Medulla oblongata (tissue), 1 donor: Measurements from ENCODE around the gene S100PBP.

Source experiments
- DNase-seq: peaks from one replicate; pipeline ENCODE4 v3.0.0-alpha.2; 2015; ENCODE audit errors: extremely low spot score

S100PBP gene

GRCh38 chr1:32817159-32817814 is at the start of gene S100PBP, which contains the start of gene YARS1:
S100PBP (plus strand) TSS chr1:32817653; CDS start chr1:32826100, 8,447 bp downstream.
YARS1 (minus strand) TSS chr1:32817358; CDS start chr1:32817244, 114 bp downstream.
- DNase-seq: peak; percentile 99

DNA sequence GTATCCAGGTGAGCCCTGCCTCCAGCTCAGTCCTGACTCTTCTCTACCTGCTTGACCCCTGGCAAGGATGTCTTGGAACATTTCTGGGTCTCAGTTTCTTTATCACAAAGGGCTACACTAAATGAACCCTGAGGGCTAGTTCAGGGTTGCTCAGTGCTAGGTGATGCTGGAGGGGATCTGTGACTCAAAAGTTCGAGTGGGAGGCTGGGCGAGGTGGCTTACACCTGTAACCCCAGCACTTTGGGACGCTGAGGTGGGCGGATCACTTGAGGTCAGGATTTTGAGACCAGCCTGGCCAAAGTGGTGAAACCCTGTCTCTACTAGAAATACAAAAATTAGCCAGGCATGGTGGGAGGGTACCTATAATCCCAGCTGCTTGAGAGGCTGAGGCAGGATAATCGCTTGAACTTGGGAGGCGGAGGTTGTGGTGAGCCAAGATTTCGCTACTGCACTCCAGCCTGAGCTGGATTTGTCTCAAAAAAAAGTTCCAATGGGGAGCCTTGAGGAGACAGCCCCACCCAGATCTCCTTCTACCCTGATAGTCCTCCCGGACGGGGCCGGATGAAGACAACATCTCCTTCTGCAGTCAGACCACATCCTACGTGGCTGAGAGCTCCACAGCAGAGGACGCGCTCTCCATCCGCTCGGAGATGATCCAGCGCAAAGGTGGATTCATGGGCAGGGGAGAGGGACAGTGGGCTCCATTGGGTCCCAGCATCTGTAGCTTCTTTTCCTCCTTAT is 49.2 kb upstream of the S100PBP start:
- no peak for DNase-seq

GRCh38 chr1:32769524-32770220 is 47.8 kb upstream of the S100PBP start:
- no peak for DNase-seq

GRCh38 chr1:32770221-32770731 is 47.2 kb upstream of the S100PBP start:
- no peak for DNase-seq

DNA sequence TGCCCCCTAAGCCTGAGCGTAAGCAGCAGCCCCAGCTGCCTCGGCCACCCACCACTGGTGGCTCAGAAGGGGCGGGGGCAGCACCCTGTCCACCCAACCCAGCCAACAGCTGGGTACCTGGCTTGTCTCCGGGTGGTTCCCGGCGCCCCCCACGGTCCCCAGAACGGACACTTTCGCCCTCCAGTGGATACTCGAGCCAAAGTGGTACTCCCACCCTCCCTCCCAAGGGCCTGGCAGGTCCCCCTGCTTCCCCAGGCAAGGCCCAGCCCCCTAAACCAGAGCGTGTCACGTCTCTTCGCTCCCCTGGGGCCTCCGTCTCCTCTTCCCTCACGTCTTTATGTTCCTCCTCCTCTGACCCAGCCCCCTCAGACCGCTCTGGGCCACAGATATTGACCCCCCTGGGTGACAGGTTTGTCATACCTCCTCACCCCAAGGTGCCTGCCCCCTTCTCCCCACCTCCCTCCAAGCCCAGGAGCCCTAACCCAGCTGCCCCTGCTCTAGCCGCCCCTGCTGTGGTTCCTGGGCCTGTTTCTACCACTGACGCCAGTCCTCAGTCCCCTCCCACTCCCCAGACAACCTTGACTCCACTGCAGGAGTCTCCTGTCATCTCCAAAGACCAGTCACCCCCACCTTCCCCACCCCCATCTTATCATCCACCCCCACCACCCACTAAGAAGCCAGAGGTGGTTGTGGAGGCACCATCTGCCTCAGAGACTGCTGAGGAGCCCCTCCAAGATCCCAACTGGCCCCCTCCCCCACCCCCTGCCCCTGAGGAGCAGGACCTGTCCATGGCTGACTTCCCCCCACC is 46.5 kb upstream of the S100PBP start:
- no peak for DNase-seq

DNA sequence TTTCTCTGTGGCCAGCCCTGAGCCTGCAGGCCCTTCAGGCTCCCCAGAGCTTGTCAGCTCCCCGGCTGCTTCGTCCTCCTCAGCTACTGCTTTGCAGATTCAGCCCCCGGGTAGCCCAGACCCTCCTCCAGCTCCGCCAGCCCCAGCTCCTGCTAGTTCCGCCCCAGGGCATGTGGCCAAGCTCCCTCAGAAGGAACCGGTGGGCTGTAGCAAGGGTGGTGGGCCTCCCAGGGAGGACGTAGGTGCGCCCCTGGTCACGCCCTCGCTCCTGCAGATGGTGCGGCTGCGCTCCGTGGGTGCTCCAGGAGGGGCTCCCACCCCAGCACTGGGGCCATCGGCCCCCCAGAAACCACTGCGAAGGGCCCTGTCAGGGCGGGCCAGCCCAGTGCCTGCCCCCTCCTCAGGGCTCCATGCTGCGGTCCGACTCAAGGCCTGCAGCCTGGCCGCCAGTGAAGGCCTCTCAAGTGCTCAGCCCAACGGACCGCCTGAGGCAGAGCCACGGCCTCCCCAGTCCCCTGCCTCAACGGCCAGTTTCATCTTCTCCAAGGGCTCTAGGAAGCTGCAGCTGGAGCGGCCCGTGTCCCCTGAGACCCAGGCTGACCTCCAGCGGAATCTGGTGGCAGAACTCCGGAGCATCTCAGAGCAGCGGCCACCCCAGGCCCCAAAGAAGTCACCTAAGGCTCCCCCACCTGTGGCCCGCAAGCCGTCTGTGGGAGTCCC is 45.7 kb upstream of the S100PBP start:
- no peak for DNase-seq

DNA sequence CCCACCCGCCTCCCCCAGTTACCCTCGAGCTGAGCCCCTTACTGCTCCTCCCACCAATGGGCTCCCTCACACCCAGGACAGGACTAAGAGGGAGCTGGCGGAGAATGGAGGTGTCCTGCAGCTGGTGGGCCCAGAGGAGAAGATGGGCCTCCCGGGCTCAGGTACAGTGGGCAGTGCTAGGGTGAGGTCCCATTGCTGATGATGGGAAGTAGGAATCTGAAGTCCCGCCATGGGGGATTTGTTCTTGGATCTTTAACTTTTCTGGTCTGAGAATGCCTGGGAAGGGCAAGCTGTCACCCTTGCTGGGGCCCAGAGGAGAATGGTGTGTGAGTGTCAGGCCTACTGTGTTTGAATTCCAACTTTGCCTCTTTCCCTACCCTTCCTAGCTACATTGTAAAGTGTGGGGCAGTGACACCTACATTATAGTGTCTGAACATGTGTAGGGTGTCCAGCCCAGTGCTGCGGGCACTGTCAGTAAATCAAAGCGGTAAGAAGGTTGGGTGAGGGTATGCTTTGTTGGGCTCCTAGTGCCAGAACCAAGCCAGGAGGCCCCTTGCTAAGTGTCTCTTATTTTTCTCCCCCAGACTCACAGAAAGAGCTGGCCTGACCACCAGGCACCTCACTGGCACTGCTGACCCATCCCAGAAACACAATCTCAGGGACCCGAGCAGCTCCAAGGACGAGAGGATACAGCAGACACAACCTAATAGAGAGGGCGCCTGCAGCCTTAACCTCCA is 45.0 kb upstream of the S100PBP start:
- DNase-seq: no peak

GRCh38 chr1:32773018-32773763 is 44.3 kb upstream of the S100PBP start:
- peak; percentile 74 for DNase-seq

- DNase-seq: no peak
These were observed 43.5 kb upstream of the S100PBP start for GRCh38 chr1:32773764-32774463.

DNA sequence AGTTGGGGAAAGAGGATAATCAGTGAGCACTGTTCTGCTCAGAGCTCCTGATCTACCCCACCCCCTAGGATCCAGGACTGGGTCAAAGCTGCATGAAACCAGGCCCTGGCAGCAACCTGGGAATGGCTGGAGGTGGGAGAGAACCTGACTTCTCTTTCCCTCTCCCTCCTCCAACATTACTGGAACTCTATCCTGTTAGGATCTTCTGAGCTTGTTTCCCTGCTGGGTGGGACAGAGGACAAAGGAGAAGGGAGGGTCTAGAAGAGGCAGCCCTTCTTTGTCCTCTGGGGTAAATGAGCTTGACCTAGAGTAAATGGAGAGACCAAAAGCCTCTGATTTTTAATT is 43.0 kb upstream of the S100PBP start:
- DNase-seq: no peak

- DNase-seq: no peak
These were observed 42.4 kb upstream of the S100PBP start for GRCh38 chr1:32774950-32775634.

DNA sequence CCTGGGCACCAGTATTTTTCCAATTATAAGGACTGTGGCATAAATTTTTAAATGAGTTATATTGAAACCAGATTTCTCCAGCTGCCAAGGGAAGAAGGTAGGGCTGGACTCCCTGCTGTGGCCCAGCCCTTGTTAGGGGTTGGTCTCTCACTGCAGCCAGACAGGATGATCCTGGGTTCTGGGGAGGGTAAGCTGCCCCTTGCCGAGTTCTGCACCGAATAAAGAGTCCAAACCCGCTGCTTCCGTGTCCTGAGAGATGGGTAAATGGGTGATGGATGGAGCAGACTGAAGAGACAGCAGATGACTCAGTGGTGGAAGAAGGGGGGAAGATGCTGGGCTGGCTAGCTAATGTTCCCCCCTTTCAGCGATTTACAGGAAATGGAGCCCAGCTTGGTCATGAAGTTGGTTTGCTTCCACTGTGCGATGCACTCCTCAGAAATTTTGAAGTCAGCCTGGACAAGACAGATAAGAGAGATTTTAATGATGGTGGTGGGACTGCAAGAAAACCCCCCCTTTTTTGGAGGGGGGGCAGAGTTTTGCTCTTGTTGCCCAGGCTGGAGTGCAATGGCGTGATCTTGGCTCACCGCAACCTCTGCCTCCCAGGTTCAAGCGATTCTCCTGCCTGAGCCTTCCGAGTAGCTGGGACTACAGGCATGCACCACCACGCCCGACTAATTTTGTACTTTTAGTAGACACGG is 41.7 kb upstream of the S100PBP start:
- no peak for DNase-seq

DNA sequence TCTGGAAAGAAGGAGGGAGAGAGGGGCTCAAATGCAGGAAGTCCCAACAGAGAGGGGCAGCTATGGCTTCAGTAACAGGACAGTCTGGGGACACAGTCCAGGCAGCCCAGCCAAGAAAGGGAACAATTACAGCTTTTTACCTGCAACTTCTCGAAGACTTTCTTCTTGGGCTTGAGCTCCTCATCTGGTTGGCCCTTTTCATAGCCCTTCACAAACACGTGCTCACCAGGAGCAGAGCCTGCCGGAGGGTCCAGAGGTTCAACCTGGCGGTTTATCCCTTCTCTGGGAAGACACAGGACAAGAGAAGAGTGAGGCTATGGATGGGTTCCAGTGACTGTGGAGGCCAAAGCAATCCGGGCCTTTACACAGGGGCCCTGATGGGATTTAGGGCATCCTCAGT is 38.2 kb upstream of the S100PBP start:
- no peak for DNase-seq

- no peak for DNase-seq
These were observed 37.4 kb upstream of the S100PBP start for GRCh38 chr1:32780005-32780404.

GRCh38 chr1:32780628-32781234 is 36.7 kb upstream of the S100PBP start:
- no peak for DNase-seq

- peak; percentile 32 for DNase-seq
These were observed 35.4 kb upstream of the S100PBP start for GRCh38 chr1:32782086-32782485.

- DNase-seq: no peak
These were observed 33.6 kb upstream of the S100PBP start for GRCh38 chr1:32783851-32784250.
